HepG2 (cell line): Measurements from ENCODE around the gene SIAE. TPM values are rescaled to one million over a fixed set of nuclear protein-coding genes. Genes with fewer than 3 reads are reported as not detected.

Source experiments
- FOXK1 ChIP-seq: sonication (generic); formaldehyde crosslinking; IDR thresholded peaks from 2 replicates; pipeline ENCODE4 v1.4.0; 2020; ENCODE audit warnings: low read depth, missing genetic modification reagents, borderline replicate concordance
- GZF1 ChIP-seq: sonication (generic); formaldehyde crosslinking; IDR thresholded peaks from 2 replicates; pipeline ENCODE4 v1.5.1; 2020; ENCODE audit warnings: mild to moderate bottlenecking, missing genetic modification reagents
- JUND ChIP-seq: sonication (generic); formaldehyde crosslinking; IDR thresholded peaks from 2 replicates; pipeline ENCODE4 v1.8.0; 2022; ENCODE audit warnings: mild to moderate bottlenecking, missing genetic modification reagents
- POGZ ChIP-seq: sonication (generic); formaldehyde crosslinking; IDR thresholded peaks from 2 replicates; pipeline ENCODE4 v1.4.0; 2020; ENCODE audit warnings: mild to moderate bottlenecking, missing genetic modification reagents
- RFXAP ChIP-seq: sonication (generic); formaldehyde crosslinking; IDR thresholded peaks from 2 replicates; pipeline ENCODE4 v1.4.0; 2020; ENCODE audit warnings: missing genetic modification reagents, borderline replicate concordance
- polyA plus RNA-seq, 8 experiments: library from polyadenylated mRNA; depleted of rRNA in 3 of 8; stranded (reverse) in 7 of 8; unstranded in 1 of 8; fragments of >200 nt; fragmentation: Illumina TruSeq in 4 of 8; extraction: Trizol in 4 of 8; gene quantifications; 2 replicates each; pipeline versions ENCODE4 v1.2.1 to v1.2.3, GENCODE V29; 2011 to 2016; ENCODE audit warnings: low read depth in 4 of 8, missing spikeins in 1 of 8, mixed read lengths in 1 of 8; ENCODE audit not compliant: insufficient read depth in 1 of 8
- total RNA-seq, 5 experiments: library from RNA; depleted of rRNA; stranded (reverse); fragments of >200 nt; fragmentation: Illumina TruSeq; extraction: Trizol; gene quantifications; 2 replicates each; pipeline ENCODE4 v1.2.3, GENCODE V29; 2016; ENCODE audit warnings: low read depth in 1 of 5
- TF ChIP-seq, protein P1 (sequence below): IDR thresholded peaks from 2 replicates; pipeline ENCODE4 v1.6.1; 2016
- TF ChIP-seq, protein P2 (sequence below): IDR thresholded peaks from 2 replicates; pipeline ENCODE4 v1.6.1; 2016; ENCODE audit warnings: missing compliant biosample characterization, missing genetic modification reagents, borderline replicate concordance
- TF ChIP-seq, protein P3 (sequence below): sonication (generic); formaldehyde crosslinking; IDR thresholded peaks from 2 replicates; pipeline ENCODE4 v1.4.0; 2020; ENCODE audit warnings: low read depth, mild to moderate bottlenecking, missing genetic modification reagents

SIAE gene
- total and polyA plus RNA-seq, 2 of the 13 experiments (the other 11 are each of a cell fraction or from before 2014, with no cell fraction given), result 7.0 to 22.4 TPM

DNA sequence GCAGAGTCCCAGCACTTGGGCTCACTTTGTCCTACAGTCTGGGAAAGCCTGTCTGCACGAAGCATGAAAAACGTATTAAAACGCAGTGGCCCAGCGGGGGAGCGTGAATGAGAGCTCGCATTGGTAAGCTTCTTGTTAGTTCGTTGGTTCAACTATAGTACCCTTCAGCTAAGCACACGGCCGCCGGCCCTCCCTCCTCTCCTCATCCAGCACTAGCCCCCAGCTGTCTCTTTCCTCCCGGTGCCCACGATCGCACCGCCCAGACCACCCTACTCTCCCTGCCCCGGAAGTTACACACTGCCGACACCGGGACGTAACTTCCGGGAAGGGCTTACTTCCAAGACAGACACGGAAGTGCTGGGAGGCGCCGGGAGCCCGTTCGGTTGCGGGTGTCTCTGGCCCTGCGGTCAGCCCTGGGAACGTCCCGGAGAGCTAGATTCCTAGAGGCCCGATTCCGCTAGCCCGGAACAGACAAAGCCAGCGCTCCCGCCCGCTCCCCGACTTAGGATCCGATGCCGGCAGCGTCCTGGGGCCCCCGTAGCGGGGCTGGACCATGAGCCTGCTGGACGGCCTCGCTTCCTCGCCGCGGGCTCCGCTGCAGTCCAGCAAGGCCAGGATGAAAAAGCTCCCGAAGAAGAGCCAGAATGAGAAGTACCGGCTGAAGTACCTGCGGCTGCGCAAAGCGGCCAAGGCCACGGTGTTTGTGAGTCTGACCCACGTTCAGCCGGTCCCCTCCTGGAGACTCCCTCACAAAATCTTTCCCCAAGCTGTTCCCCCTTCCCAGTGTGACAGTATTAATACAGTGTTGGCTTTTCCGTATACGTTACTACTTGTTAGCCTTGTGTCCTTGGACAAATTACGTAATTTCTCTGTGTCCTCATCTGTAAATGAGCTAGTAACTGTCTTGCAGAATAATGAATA is 50.7 kb downstream of the SIAE start, which contains the start of gene TBRG1 (continued):
- TF ChIP-seq, protein P1, sequence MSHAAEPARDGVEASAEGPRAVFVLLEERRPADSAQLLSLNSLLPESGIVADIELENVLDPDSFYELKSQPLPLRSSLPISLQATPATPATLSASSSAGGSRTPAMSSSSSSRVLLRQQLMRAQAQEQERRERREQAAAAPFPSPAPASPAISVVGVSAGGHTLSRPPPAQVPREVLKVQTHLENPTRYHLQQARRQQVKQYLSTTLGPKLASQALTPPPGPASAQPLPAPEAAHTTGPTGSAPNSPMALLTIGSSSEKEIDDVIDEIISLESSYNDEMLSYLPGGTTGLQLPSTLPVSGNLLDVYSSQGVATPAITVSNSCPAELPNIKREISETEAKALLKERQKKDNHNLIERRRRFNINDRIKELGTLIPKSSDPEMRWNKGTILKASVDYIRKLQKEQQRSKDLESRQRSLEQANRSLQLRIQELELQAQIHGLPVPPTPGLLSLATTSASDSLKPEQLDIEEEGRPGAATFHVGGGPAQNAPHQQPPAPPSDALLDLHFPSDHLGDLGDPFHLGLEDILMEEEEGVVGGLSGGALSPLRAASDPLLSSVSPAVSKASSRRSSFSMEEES (CRISPR knock-in tag), result no peak
- TF ChIP-seq, protein P2, sequence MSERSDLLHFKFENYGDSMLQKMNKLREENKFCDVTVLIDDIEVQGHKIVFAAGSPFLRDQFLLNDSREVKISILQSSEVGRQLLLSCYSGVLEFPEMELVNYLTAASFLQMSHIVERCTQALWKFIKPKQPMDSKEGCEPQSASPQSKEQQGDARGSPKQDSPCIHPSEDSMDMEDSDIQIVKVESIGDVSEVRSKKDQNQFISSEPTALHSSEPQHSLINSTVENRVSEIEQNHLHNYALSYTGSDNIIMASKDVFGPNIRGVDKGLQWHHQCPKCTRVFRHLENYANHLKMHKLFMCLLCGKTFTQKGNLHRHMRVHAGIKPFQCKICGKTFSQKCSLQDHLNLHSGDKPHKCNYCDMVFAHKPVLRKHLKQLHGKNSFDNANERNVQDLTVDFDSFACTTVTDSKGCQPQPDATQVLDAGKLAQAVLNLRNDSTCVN (CRISPR knock-in tag), result peak; percentile 25; the same call in 1 of the 2 replicates
- TF ChIP-seq FOXK1 (CRISPR knock-in tag), result peak; percentile 88; the same call in 1 of the 2 replicates
- TF ChIP-seq RFXAP, result peak; percentile 76
- TF ChIP-seq, protein P3, sequence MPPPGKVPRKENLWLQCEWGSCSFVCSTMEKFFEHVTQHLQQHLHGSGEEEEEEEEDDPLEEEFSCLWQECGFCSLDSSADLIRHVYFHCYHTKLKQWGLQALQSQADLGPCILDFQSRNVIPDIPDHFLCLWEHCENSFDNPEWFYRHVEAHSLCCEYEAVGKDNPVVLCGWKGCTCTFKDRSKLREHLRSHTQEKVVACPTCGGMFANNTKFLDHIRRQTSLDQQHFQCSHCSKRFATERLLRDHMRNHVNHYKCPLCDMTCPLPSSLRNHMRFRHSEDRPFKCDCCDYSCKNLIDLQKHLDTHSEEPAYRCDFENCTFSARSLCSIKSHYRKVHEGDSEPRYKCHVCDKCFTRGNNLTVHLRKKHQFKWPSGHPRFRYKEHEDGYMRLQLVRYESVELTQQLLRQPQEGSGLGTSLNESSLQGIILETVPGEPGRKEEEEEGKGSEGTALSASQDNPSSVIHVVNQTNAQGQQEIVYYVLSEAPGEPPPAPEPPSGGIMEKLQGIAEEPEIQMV (CRISPR knock-in tag), result peak; percentile 80; the same call in 1 of the 2 replicates
- no peak for TF ChIP-seq GZF1 (CRISPR knock-in tag)
- peak; percentile 90 for TF ChIP-seq POGZ (CRISPR knock-in tag)
- TF ChIP-seq JUND, result no peak
